Measurements from ENCODE around the gene HOXA9.

DNA sequence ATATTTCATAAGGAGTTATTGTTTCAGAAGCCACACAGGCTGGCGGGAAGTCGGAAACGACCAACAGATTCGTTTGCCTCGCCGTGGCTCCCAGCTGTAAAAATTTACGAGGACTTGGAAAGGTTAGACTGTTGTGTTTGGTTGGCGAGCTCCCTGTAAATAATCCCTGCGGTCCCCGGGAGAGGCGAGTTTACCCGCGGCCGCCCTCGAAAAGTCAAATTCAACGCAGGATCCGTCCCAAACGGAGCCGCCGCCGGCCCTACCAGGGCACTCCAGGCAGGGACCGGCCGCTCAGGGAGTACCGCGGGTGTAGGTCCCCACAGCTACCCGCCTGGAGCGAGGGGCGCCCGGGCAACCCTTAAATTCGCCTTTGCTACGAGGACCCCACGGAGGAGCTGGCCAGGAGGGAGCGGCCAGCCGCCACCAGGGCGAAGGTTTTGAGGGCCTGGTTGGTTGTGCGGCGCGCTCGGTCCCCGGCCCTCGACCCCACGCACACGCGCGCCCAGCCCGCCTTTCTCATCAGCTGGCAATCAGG, 726 bp upstream of the HOXA9 start:
- TF ChIP-seq, protein P1, sequence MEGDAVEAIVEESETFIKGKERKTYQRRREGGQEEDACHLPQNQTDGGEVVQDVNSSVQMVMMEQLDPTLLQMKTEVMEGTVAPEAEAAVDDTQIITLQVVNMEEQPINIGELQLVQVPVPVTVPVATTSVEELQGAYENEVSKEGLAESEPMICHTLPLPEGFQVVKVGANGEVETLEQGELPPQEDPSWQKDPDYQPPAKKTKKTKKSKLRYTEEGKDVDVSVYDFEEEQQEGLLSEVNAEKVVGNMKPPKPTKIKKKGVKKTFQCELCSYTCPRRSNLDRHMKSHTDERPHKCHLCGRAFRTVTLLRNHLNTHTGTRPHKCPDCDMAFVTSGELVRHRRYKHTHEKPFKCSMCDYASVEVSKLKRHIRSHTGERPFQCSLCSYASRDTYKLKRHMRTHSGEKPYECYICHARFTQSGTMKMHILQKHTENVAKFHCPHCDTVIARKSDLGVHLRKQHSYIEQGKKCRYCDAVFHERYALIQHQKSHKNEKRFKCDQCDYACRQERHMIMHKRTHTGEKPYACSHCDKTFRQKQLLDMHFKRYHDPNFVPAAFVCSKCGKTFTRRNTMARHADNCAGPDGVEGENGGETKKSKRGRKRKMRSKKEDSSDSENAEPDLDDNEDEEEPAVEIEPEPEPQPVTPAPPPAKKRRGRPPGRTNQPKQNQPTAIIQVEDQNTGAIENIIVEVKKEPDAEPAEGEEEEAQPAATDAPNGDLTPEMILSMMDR (conservative IDR thresholded peaks at IDR 0.05; ENCODE audit: low read length) = no peak
- TF ChIP-seq EZH2phosphoT487 (IDR thresholded peaks at IDR 0.05; ENCODE audit: borderline replicate concordance, low read depth, low read length) = no peak

Measured in OCI-LY7 (cell line).